Glutamatergic neuron (in vitro differentiated cells): ENCODE measurements around the gene NOXO1. TPM values are rescaled to one million over a fixed set of nuclear protein-coding genes. Genes with fewer than 3 reads are reported as not detected.

Experiments
- DNase-seq: peaks from one replicate; pipeline ENCODE4 v3.0.0; 2022
- H3K27ac Mint-ChIP-seq: one replicate; pipeline ENCODE4 v1.8.0; 2020; ENCODE audit warnings: mild to moderate bottlenecking, mixed read lengths, inconsistent platforms; ENCODE audit not compliant: unreplicated experiment
- H3K27me3 Mint-ChIP-seq: one replicate; pipeline ENCODE4 v1.8.0; 2020; ENCODE audit warnings: mild to moderate bottlenecking, moderate library complexity, mixed read lengths, inconsistent platforms; ENCODE audit not compliant: unreplicated experiment
- H3K36me3 Mint-ChIP-seq: one replicate; pipeline ENCODE4 v1.8.0; 2020; ENCODE audit warnings: mild to moderate bottlenecking, mixed read lengths, inconsistent platforms; ENCODE audit not compliant: unreplicated experiment
- H3K4me1 Mint-ChIP-seq: one replicate; pipeline ENCODE4 v1.8.0; 2020; ENCODE audit warnings: mild to moderate bottlenecking, low read depth, mixed read lengths, inconsistent platforms; ENCODE audit not compliant: unreplicated experiment
- H3K4me3 Mint-ChIP-seq: one replicate; pipeline ENCODE4 v1.8.0; 2020; ENCODE audit warnings: mild to moderate bottlenecking, mixed read lengths, inconsistent platforms; ENCODE audit not compliant: unreplicated experiment
- H3K9me3 Mint-ChIP-seq: one replicate; pipeline ENCODE4 v1.8.0; 2020; ENCODE audit warnings: mild to moderate bottlenecking, moderate library complexity, mixed read lengths, inconsistent platforms; ENCODE audit not compliant: unreplicated experiment
- total RNA-seq: library from RNA; stranded (reverse); fragmentation: NEBNext Ultra II Directional; extraction: Animal tissue kit (Norgen Biotek cat#: 25700); gene quantifications from one replicate; pipeline ENCODE4 v1.2.1, GENCODE V29; 2021; ENCODE audit not compliant: unreplicated experiment
- TF ChIP-seq, protein P1 (sequence below): fragments of 200-600 bp; sonication (generic); IDR thresholded peaks from one replicate; pipeline ENCODE4 v1.5.0; 2021; ENCODE audit not compliant: partially characterized antibody, unreplicated experiment

NOXO1 gene
- total RNA-seq, 1 donor from 2014 or later = 1.3 TPM

DNA sequence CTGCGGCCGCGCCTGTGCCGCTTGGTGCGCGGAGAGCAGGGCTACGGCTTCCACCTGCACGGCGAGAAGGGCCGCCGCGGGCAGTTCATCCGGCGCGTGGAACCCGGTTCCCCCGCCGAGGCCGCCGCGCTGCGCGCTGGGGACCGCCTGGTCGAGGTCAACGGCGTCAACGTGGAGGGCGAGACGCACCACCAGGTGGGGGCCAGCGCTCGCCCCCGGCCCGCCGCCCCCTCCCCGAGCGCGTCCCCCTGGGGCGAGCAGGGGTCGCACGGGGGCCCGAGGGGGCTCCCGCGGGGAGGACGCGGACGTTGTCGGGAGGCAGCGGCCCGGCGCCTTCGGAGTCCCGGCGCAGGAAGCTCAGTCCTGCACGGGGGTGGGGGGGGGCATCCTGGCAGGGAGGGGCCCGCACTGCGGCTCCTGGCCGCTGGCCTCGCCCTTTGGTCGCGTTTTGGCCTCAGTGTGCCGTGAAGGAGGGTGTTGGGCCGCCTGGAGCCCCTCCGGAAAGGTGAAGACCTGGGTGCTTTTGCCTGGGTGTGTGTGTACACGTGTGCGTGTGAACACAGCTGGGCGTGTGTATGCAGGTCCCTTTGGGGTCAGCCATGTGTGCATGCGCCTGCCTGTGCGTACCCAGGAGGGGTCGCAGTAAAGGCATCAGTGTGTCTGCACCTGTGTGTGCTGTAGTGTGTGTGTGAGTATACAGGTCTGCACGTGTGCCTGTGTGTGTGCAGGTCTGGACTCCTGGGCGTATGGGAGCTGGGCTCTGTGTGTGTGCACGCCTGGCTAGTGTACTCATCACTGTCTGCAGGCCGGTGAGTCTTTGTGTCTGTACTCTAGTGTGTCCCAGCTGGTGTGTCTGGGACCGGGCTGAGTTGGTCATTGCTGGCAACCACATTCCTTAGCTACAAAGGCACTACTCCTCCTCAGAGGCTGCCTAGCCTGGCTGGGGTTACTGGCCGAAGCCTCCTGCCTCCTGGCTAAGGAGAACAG, 46.0 kb upstream of the NOXO1 start:
- Mint-ChIP-seq H3K9me3 (peaks cover 9% of the 10 kb centered on the region), H3K36me3 (no peaks in the 10 kb centered on the region), H3K27me3 (peaks cover 12% of the 10 kb centered on the region), H3K4me3 (peak overlapping the region; percentile 86), H3K4me1 (peaks cover 6% of the 10 kb centered on the region), H3K27ac (peak overlapping the region; percentile 52)
- TF ChIP-seq, protein P1, sequence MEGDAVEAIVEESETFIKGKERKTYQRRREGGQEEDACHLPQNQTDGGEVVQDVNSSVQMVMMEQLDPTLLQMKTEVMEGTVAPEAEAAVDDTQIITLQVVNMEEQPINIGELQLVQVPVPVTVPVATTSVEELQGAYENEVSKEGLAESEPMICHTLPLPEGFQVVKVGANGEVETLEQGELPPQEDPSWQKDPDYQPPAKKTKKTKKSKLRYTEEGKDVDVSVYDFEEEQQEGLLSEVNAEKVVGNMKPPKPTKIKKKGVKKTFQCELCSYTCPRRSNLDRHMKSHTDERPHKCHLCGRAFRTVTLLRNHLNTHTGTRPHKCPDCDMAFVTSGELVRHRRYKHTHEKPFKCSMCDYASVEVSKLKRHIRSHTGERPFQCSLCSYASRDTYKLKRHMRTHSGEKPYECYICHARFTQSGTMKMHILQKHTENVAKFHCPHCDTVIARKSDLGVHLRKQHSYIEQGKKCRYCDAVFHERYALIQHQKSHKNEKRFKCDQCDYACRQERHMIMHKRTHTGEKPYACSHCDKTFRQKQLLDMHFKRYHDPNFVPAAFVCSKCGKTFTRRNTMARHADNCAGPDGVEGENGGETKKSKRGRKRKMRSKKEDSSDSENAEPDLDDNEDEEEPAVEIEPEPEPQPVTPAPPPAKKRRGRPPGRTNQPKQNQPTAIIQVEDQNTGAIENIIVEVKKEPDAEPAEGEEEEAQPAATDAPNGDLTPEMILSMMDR = no peak
- peak; percentile 48 for DNase-seq

- Mint-ChIP-seq H3K9me3 (peaks cover 10% of the 10 kb centered on the region), H3K36me3 (no peaks in the 10 kb centered on the region), H3K27ac (peak within 1 kb of the TSS; percentile 52), H3K4me3 (peak within 1 kb of the TSS; percentile 86), H3K4me1 (peaks cover 6% of the 10 kb centered on the region), H3K27me3 (peaks cover 12% of the 10 kb centered on the region)
- TF ChIP-seq, protein P1 = no peak
- no peak for DNase-seq
Observed at GRCh38 chr16:2026461-2027023, 45.3 kb upstream of the NOXO1 start, which contains the start of gene NHERF2. Gene NHERF2, plus strand, starts transcription at chr16:2026902. Its CDS starts 104 bp downstream, at chr16:2027006.

- H3K4me3 Mint-ChIP-seq = peak overlapping the region; percentile 52
- no peaks in the 10 kb centered on the region for H3K36me3 Mint-ChIP-seq
- H3K27me3 Mint-ChIP-seq = peaks cover 11% of the 10 kb centered on the region
Observed at GRCh38 chr16:2025878-2026460, 44.7 kb upstream of the NOXO1 start.

DNA sequence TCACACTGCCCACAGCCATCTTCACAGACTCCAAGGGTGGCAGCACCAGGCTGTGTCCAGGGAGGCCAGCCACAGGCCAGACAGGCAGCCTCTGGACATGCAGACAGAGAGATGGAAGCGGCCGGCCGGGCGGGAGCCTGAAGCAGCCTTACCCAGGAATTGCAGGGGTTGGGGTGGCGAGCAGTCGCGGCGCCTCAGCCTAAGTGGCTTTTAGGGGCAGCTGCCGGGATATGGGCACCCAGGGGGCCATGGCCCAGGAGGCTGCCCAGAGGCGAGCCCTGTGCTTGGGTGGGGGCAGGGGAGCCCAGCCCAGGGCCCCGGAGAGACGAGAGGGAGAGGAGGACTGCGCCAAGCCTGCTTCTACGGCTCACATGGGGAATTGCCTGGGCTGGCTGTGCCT, 44.0 kb upstream of the NOXO1 start:
- Mint-ChIP-seq H3K4me1 (peaks cover 6% of the 10 kb centered on the region), H3K4me3 (peak overlapping the region; percentile 52), H3K9me3 (peaks cover 11% of the 10 kb centered on the region), H3K27ac (no peak overlapping the region), H3K27me3 (peaks cover 15% of the 10 kb centered on the region), H3K36me3 (no peaks in the 10 kb centered on the region)
- no peak for DNase-seq
- TF ChIP-seq, protein P1 = no peak

More at GRCh38 chr16:2025878-2026460, 44.7 kb upstream of the NOXO1 start:
- no peak for DNase-seq
- Mint-ChIP-seq H3K9me3 (peaks cover 11% of the 10 kb centered on the region), H3K4me1 (peaks cover 6% of the 10 kb centered on the region), H3K27ac (no peak overlapping the region)
- TF ChIP-seq, protein P1 = no peak
